Osteoblast (primary cell): ENCODE data around the gene ORM2. TPM values are rescaled to one million over a fixed set of nuclear protein-coding genes. Genes with fewer than 3 reads are reported as not detected.
A peak's percentile ranks its signal among the peaks of the same experiment; 100 is the strongest.

ENCODE experiments used
- DNase-seq: peaks from one replicate; pipeline ENCODE4 v3.0.0; 2011; ENCODE audit warnings: low spot score, mixed read lengths; ENCODE audit not compliant: insufficient read length; ENCODE audit errors: missing footprints
- H2AFZ ChIP-seq: 2 replicates; pipeline ENCODE4 v1.6.0; 2011; ENCODE audit warnings: mild to moderate bottlenecking, low read length
- H3K27ac ChIP-seq: 2 replicates; pipeline ENCODE4 v1.5.1; 2011; ENCODE audit warnings: mild to moderate bottlenecking, low read depth, low read length, moderate library complexity
- H3K27me3 ChIP-seq: 2 replicates; pipeline ENCODE4 v1.6.0; 2012; ENCODE audit warnings: mild to moderate bottlenecking, control low read depth, inconsistent platforms, low read length, moderate library complexity; ENCODE audit not compliant: insufficient read depth
- H3K36me3 ChIP-seq: 2 replicates; pipeline ENCODE4 v1.5.1; 2011; ENCODE audit warnings: mild to moderate bottlenecking, low read length, control low read depth, moderate library complexity; ENCODE audit not compliant: insufficient read depth
- H3K4me1 ChIP-seq: 2 replicates; pipeline ENCODE4 v1.5.1; 2011; ENCODE audit warnings: mild to moderate bottlenecking, low read length, control low read depth, moderate library complexity; ENCODE audit not compliant: insufficient read depth
- H3K4me2 ChIP-seq: 2 replicates; pipeline ENCODE4 v1.6.0; 2011; ENCODE audit warnings: mild to moderate bottlenecking, low read length; ENCODE audit not compliant: insufficient read depth
- H3K4me3 ChIP-seq: fragments of 200-600 bp; sonication (generic); 3 replicates; pipeline ENCODE4 v1.5.1; 2012; ENCODE audit warnings: mild to moderate bottlenecking, low read length, inconsistent platforms; ENCODE audit not compliant: insufficient read depth
- H3K79me2 ChIP-seq: 2 replicates; pipeline ENCODE4 v1.6.0; 2012; ENCODE audit warnings: mild to moderate bottlenecking, low read length, control low read depth, inconsistent platforms; ENCODE audit not compliant: insufficient read depth
- H3K9me3 ChIP-seq: 2 replicates; pipeline ENCODE4 v1.5.1; 2011; ENCODE audit warnings: low read depth, low read length, control low read depth
- H4K20me1 ChIP-seq: 2 replicates; pipeline ENCODE4 v1.6.0; 2012; ENCODE audit warnings: mild to moderate bottlenecking, low read length, control low read depth; ENCODE audit not compliant: insufficient read depth
- total RNA-seq: library from RNA; depleted of rRNA; stranded (reverse); fragments of >200 nt; gene quantifications from 2 replicates; pipeline ENCODE4 v1.2.3, GENCODE V29; 2012
- TF ChIP-seq, protein P1 (sequence below): IDR thresholded peaks from 2 replicates; pipeline ENCODE4 v1.5.1; 2011; ENCODE audit warnings: mild to moderate bottlenecking, low read depth, low read length, moderate library complexity; ENCODE audit errors: extremely low read depth

Gene ORM2
- total RNA-seq, 1 donor: not detected

DNA sequence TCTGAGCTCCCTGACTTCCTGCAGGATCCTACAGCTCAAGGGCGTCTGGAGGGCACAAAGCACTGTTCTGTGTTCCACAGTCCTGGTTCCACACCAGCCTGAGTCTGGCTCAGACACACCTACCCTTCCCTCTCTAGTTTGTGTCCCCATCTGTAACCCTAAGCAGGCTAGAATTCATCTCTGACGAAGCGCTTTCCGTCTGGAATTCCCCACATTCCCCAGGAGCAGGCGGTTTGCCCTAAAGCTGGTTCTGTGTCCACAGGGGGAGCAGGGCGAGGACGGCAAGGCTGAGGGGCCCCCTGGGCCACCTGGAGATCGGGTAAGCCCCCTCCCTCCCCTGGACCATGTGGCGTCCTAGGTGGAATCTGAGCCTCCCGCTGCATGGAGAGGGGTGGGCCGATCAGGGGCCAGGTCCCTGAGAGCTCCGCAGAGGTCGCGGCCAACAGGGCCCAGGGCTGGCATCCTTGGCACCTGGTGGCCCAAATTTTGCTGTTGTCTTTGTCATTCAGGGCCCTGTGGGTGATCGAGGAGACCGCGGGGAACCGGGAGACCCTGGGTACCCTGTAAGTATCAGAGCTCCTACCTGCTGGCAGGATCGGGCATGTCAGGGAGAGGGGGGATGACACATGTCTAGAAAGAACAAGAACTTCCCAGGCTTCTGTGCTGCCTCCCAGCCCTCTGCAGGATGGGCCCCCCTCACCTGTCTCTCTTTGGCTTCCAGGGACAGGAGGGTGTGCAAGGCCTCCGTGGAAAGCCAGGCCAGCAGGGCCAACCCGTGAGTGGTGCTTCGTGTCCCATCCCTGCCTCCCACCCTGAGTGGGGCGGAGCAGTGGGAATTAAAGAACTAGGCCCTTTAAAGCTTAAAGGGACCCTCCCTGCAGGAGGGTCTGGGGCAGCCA is 41.2 kb upstream of the ORM2 start:
- Histone ChIP-seq H3K4me3 (no peak overlapping the region), H3K4me2 (no peak overlapping the region), H3K36me3 (peaks cover 11% of the 10 kb centered on the region), H2AFZ (no peak overlapping the region), H4K20me1 (no peaks in the 10 kb centered on the region), H3K79me2 (no peaks in the 10 kb centered on the region), H3K27ac (peak overlapping the region; percentile 19), H3K4me1 (peaks cover 17% of the 10 kb centered on the region), H3K9me3 (no peaks in the 10 kb centered on the region), H3K27me3 (no peaks in the 10 kb centered on the region)
- peak; percentile 77 for DNase-seq
- TF ChIP-seq, protein P1, sequence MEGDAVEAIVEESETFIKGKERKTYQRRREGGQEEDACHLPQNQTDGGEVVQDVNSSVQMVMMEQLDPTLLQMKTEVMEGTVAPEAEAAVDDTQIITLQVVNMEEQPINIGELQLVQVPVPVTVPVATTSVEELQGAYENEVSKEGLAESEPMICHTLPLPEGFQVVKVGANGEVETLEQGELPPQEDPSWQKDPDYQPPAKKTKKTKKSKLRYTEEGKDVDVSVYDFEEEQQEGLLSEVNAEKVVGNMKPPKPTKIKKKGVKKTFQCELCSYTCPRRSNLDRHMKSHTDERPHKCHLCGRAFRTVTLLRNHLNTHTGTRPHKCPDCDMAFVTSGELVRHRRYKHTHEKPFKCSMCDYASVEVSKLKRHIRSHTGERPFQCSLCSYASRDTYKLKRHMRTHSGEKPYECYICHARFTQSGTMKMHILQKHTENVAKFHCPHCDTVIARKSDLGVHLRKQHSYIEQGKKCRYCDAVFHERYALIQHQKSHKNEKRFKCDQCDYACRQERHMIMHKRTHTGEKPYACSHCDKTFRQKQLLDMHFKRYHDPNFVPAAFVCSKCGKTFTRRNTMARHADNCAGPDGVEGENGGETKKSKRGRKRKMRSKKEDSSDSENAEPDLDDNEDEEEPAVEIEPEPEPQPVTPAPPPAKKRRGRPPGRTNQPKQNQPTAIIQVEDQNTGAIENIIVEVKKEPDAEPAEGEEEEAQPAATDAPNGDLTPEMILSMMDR: no peak

DNA sequence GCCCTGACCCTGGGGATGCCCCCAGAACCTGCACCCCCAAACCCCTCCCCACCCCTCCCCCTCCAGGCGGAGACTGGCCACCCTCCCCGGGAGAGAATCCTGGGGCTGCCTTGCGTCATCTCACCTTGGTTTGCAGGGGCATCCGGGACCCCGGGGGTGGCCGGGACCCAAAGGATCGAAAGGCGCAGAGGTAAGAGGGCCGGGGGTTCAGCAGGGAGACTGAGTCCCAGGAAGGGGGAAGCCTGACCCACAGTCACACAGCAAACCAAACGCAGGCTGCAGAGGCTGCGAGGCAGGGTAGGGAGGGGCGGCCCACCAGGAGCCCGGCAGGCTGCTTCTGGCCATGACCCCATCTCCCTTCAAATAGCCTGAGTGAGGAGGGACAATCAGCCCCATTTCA is 40.6 kb upstream of the ORM2 start:
- Histone ChIP-seq H3K27me3 (no peaks in the 10 kb centered on the region), H3K9me3 (no peaks in the 10 kb centered on the region), H3K4me3 (no peak overlapping the region), H2AFZ (no peak overlapping the region), H3K4me2 (no peak overlapping the region), H3K79me2 (no peaks in the 10 kb centered on the region), H3K4me1 (peaks cover 17% of the 10 kb centered on the region), H3K36me3 (peaks cover 12% of the 10 kb centered on the region), H3K27ac (no peak overlapping the region), H4K20me1 (no peaks in the 10 kb centered on the region)
- TF ChIP-seq, protein P1: no peak
- no peak for DNase-seq

DNA sequence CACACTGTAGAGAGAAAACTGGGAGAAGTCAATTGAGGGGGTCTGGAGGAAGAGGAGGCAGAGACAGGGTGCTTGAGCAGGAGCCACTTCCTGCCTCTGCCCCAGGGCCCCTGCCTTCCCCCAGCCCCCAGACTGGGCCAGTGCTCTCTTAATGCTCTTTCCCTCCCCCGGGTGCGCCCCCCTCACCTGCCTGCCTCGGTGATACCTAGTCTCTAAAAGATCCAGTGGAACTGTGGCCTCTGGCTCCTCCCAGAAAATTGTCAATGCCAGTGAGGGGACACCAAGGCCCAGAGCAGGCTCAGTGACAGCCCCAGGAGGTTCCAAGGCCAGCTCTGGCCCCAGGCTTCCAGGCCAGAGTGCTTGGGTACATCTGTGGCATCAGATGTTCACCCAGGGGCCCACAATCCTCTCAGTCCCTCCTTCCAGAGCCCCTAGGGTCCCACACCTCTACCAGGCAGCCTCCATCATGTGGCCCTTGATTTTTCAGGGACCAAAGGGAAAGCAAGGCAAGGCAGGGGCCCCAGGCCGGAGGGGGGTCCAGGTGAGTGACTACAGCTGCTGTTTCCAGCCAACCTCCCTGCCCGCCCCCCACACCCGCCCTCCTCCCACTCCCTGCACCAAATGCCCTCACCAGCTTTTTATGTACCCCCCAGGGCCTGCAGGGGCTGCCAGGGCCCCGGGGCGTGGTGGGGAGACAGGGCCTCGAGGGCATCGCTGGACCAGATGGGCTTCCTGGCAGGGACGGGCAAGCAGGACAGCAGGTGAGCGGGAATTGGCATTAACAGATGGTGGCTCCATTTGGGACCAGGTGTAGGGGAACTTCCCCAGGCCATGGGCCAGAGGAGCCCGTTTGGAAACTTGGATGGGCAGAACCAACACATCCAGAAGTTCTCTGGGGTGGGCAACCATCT is 39.8 kb upstream of the ORM2 start:
- Histone ChIP-seq H3K4me1 (peaks cover 17% of the 10 kb centered on the region), H3K36me3 (peaks cover 19% of the 10 kb centered on the region), H3K79me2 (no peaks in the 10 kb centered on the region), H3K4me3 (no peak overlapping the region), H2AFZ (no peak overlapping the region), H3K9me3 (no peaks in the 10 kb centered on the region), H3K27me3 (no peaks in the 10 kb centered on the region), H3K27ac (no peak overlapping the region), H3K4me2 (no peak overlapping the region), H4K20me1 (no peaks in the 10 kb centered on the region)
- TF ChIP-seq, protein P1: no peak
- DNase-seq: no peak
